OCI-LY7 (cell line): Measurements from ENCODE around the gene SIRPG.

Experiments used
- EZH2phosphoT487 ChIP-seq: fragments of 200-600 bp; sonication (generic); IDR thresholded peaks from 2 replicates; pipeline ENCODE4 v1.6.1; 2018; ENCODE audit warnings: low read depth, borderline replicate concordance, mild to moderate bottlenecking, mixed run types, antibody characterized with exemption, low read length, moderate library complexity, mixed read lengths
- TF ChIP-seq, protein P1 (sequence below): fragments of 200-600 bp; sonication (generic); conservative IDR thresholded peaks from 2 replicates; pipeline ENCODE4 v1.5.1; 2014; ENCODE audit warnings: mild to moderate bottlenecking, antibody characterized with exemption, low read length, moderate library complexity, mixed read lengths

DNA sequence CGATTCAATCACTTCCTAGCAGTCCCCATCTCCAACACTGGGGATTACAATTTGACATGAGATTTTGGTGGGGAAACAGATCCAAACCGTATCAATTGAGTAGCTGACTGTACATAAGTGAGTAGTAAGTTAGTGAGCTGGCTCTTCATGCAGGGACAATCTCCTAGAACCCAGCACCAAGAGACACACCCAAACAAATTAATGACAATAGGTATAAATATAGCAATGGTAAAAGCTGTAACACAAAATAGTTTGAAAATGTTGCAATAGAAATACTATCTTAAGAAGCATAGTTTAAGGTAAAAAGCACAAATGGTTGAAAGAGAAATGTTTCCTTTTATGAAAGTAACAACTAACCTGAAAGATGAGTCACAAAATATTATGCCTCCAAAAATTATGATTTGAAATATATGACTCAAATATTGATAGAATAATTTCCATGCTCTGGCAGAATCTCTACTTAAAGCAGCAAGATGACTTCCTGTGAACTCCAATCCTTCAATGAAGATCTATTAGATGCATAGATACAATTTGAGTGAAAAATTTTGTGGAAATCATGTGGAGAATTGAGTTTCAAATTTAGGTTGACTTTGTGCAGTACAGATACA lies 32.4 kb downstream of the SIRPG start:
- TF ChIP-seq, protein P1, sequence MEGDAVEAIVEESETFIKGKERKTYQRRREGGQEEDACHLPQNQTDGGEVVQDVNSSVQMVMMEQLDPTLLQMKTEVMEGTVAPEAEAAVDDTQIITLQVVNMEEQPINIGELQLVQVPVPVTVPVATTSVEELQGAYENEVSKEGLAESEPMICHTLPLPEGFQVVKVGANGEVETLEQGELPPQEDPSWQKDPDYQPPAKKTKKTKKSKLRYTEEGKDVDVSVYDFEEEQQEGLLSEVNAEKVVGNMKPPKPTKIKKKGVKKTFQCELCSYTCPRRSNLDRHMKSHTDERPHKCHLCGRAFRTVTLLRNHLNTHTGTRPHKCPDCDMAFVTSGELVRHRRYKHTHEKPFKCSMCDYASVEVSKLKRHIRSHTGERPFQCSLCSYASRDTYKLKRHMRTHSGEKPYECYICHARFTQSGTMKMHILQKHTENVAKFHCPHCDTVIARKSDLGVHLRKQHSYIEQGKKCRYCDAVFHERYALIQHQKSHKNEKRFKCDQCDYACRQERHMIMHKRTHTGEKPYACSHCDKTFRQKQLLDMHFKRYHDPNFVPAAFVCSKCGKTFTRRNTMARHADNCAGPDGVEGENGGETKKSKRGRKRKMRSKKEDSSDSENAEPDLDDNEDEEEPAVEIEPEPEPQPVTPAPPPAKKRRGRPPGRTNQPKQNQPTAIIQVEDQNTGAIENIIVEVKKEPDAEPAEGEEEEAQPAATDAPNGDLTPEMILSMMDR, result no peak
- no peak for TF ChIP-seq EZH2phosphoT487
